Measurements from ENCODE around the gene HNRNPDL. TPM values are rescaled to one million over a fixed set of nuclear protein-coding genes. Genes with fewer than 3 reads are reported as not detected.
"Not testable (repeated sequence)": the region's sequence is repeated elsewhere in the genome, so short reads cannot be mapped to it uniquely, and the experiment has no call there.

Gene HNRNPDL
- total RNA-seq, 2 donors from 2014 or later, result 226 to 248 TPM

DNA sequence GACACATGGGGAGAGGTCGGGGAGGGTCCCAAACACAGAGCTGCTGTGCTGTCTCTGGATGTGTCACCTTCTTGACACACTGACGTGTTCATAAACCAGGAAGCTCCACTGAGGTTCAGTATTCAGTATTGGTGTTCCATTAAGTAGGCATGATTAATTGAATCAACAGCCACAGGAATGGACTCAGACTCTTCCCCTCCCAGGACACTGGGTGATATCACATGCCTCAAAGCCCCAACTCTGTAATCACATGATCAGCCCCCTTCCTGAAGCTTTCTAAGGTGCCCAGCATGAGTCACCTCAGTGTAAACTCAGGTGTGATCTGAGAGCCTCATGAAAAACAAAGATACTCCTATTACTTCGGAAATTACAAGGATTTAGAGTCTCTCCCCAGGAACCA lies 35.4 kb downstream of the HNRNPDL start:
- Mint-ChIP-seq H3K27me3 (peaks cover 0 to 2% of the 10 kb centered on the region in 2 donors), H3K27ac (no peak overlapping the region)

DNA sequence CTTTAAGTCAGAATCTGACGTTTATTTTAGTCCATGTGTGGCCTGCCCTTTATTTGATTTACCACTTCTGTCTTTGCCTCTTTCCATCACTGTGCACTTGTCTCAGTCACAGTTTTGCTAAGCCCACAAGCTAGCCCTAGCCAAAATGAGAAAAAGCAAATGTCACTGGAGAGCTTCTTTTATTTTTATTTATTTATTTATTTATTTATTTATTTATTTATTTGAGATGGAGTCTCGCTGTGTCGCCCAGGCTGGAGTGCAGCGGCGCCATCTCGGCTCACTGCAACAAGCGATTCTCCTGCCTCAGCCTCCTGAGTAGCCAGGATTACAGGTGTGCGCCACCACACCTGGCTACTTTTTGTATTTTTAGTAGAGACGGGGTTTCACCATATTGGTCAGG lies 40.2 kb downstream of the HNRNPDL start:
- H3K27ac Mint-ChIP-seq; DNase-seq (ENCODE audit: low spot score); H3K9me3 Mint-ChIP-seq; H3K36me3 Mint-ChIP-seq; H3K4me3 Mint-ChIP-seq; H3K4me1 Mint-ChIP-seq (ENCODE audit: low read depth in 2 of 2); ATAC-seq; H3K27me3 Mint-ChIP-seq: not testable (repeated sequence)

More for the DNA sequence above, 35.4 kb downstream of the HNRNPDL start:
- DNase-seq (ENCODE audit: low spot score) (no peak), ATAC-seq (no peak)
- Mint-ChIP-seq H3K4me3 (no peak overlapping the region), H3K4me1 (ENCODE audit: low read depth in 2 of 2) (no peaks in the 10 kb centered on the region), H3K36me3 (no peaks in the 10 kb centered on the region), H3K9me3 (no peaks in the 10 kb centered on the region)

DNA sequence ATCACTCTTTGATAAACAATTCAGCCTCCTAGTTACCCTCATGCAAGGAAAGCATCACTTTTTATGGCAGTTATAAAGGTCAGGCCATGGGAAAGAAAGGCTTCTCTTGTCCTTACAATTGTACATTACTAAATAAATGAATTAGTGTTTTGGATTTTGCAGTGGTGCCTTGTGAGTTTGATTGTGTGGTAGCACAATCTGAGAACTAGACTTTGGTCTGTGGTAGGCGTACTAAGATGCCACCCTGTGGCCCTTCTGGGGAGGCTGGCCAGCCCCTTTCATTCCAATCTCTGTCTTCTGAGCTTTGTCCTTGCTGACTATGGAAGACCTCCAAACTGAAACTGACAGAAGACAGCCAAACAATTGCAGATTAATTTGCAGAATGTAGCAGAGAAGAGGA lies 41.9 kb downstream of the HNRNPDL start:
- H3K9me3 Mint-ChIP-seq, result no peaks in the 10 kb centered on the region
- DNase-seq (ENCODE audit: low spot score) (no peak), ATAC-seq (no peak)
- H3K36me3 Mint-ChIP-seq, result no peaks in the 10 kb centered on the region
- peaks cover 4 to 7% of the 10 kb centered on the region in 2 donors for H3K27me3 Mint-ChIP-seq
- H3K27ac Mint-ChIP-seq, result no peak overlapping the region
- no peak overlapping the region for H3K4me3 Mint-ChIP-seq
- H3K4me1 Mint-ChIP-seq (ENCODE audit: low read depth in 2 of 2), result no peaks in the 10 kb centered on the region

DNA sequence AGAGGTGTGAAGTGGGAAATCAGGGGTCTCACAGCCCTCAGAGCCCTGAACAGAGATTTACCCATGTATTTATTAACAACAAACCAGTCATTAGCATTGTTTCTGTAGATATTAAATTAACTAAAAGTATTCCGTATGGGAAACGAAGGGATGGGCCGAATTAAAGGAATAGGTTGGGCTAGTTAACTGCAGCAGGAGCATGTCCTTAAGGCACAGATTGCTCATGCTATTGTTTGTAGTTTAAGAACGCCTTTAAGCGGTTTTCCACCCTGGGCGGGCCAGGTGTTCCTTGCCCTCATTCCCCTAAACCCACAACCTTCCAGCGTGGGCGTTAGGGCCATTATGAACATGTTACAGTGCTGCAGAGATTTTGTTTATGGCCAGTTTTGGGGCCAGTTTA lies 44.0 kb downstream of the HNRNPDL start:
- not testable (repeated sequence) for H3K27me3 Mint-ChIP-seq; DNase-seq (ENCODE audit: low spot score)

DNA sequence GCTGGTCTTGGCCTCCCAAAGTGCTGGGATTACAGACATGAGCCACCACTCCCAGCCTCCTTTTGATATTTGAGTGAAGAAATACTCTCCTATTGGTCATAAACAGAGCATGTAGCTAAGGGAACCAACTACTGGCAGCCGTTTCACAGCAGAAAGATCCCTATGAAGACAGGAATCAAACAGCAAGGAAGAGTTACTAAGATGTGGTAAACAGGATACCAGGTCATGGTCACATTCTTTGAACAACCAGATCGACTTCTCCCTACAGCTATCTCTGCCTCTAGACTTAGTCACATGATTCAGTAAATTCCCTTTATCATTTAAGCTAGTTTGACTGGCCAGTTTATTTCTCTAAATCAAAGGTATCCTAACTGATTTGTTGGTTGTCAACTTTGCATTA lies 47.5 kb downstream of the HNRNPDL start:
- H3K27ac Mint-ChIP-seq, result no peak overlapping the region
- H3K36me3 Mint-ChIP-seq, result peaks cover 2% of the 10 kb centered on the region
- no peak overlapping the region for H3K4me3 Mint-ChIP-seq
- ATAC-seq (no peak), DNase-seq (ENCODE audit: low spot score) (no peak)
- peaks cover 4 to 7% of the 10 kb centered on the region in 2 donors for H3K27me3 Mint-ChIP-seq
- H3K4me1 Mint-ChIP-seq (ENCODE audit: low read depth in 2 of 2), result peaks cover 6 to 8% of the 10 kb centered on the region in 2 donors
- no peaks in the 10 kb centered on the region for H3K9me3 Mint-ChIP-seq

More for the DNA sequence above, 44.0 kb downstream of the HNRNPDL start:
- not testable (repeated sequence) for H3K4me3 Mint-ChIP-seq; H3K36me3 Mint-ChIP-seq; H3K27ac Mint-ChIP-seq; H3K9me3 Mint-ChIP-seq; ATAC-seq; H3K4me1 Mint-ChIP-seq (ENCODE audit: low read depth in 2 of 2)

DNA sequence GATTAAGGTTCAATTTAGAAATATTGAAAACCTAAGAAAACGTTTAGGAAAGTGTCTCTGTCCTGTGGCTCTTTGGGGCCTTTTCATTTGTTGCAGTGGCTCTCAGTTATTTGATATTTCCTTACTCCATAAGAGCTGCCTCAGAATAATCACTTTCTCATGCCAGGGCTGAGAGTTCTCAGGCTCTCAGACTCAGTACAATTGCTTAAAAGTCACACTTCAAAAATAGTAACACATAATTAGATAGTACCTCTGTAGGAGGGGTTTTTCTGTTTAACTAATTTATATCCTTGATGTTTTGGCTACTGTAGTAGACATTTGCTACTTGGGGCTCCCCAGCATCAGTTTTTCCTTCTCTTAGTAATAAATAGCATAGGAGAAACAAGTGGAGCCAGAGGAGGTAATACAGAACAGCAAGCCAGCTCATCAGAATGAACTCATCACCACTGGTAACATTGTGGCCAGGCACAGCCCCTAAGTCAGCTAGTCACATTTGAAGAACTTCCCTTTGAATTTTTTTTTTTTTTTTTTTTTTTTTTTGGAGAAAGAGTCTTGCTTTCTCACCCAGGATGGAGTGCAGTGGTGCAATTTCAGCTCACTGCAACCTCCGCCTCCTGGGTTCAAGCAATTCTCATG lies 48.5 kb downstream of the HNRNPDL start:
- ATAC-seq (no peak), DNase-seq (ENCODE audit: low spot score) (no peak)
- peaks cover 5% of the 10 kb centered on the region for H3K36me3 Mint-ChIP-seq
- H3K9me3 Mint-ChIP-seq, result no peaks in the 10 kb centered on the region
- no peak overlapping the region for H3K27ac Mint-ChIP-seq
- no peak overlapping the region for H3K4me3 Mint-ChIP-seq
- H3K27me3 Mint-ChIP-seq, result peaks cover 4 to 7% of the 10 kb centered on the region in 2 donors
- peaks cover 8 to 10% of the 10 kb centered on the region in 2 donors for H3K4me1 Mint-ChIP-seq (ENCODE audit: low read depth in 2 of 2)

DNA sequence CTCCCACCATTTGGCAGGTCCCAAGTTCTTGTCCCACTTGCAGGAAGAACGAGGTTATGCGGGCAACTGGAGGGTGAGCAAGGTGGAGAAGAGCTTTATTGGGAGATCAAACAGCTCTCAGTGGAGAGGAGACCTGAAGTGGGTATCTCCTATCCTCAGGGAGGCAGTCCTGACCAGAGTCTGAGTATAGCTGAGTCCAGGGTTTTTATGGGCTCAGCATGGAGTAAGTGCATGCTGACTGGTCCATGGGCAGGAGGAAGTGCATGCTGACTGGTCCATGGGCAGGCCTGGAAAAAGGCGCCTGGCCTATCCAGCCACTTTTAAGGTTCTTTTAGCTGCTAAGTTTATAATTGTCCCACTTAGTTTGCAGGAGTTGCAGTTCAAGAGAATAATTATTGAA lies 49.0 kb downstream of the HNRNPDL start:
- ATAC-seq (no peak), DNase-seq (ENCODE audit: low spot score) (no peak)
- H3K27ac Mint-ChIP-seq, result no peak overlapping the region
- H3K36me3 Mint-ChIP-seq, result peaks cover 5% of the 10 kb centered on the region
- H3K4me3 Mint-ChIP-seq, result no peak overlapping the region
- H3K9me3 Mint-ChIP-seq, result no peaks in the 10 kb centered on the region
- H3K27me3 Mint-ChIP-seq, result peaks cover 4 to 7% of the 10 kb centered on the region in 2 donors
- peaks cover 12 to 15% of the 10 kb centered on the region in 2 donors for H3K4me1 Mint-ChIP-seq (ENCODE audit: low read depth in 2 of 2)

DNA sequence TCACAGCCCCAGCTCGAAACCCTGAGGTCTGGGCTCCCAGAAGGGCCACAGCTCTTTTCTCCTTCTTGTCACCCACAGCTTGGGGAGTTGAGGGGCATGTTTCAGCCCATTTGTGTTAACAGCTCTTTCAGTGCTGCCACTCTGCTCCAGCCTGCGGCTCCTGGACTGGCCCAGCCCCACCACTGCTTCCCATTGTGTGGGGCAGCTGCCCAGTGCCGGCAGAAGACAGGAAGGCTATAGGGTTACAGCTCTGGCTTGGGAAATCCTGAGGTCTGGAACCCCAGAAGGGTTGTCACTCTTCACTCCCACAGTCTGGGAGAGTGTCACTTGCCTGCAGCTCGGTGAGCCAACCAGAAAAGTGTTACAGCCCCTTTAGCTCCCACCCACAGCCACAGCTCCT lies 49.4 kb downstream of the HNRNPDL start:
- Mint-ChIP-seq H3K4me1 (ENCODE audit: low read depth in 2 of 2) (peaks cover 16 to 19% of the 10 kb centered on the region in 2 donors), H3K9me3 (no peaks in the 10 kb centered on the region), H3K4me3 (no peak overlapping the region), H3K27me3 (peaks cover 3 to 5% of the 10 kb centered on the region in 2 donors), H3K27ac (no peak overlapping the region), H3K36me3 (peaks cover 5% of the 10 kb centered on the region)
- no peak for DNase-seq (ENCODE audit: low spot score)
- ATAC-seq, result peak in 1 of 2 donors; percentile 15

DNA sequence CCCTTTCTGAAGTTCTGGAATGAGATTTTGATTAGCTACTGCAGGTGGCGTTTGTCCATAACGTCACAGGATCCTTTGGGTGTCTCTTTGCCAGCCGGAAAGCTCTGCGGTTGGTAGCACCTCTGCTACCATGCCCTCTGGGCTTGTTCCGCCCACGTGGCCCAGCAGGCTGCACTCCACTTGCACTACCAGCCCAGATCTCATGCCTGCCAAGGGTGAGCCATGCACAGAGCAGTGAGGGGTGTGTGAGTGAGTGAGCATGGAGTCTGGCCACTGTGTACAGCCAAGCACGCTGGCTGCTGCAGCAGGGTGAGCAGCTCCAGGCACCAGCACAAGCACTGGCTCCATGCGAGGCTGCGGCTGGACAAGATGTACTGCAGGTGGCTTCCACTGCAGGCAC lies 49.9 kb downstream of the HNRNPDL start:
- no peak for DNase-seq (ENCODE audit: low spot score)
- Mint-ChIP-seq H3K9me3 (no peaks in the 10 kb centered on the region), H3K27me3 (no peaks in the 10 kb centered on the region), H3K27ac (no peak overlapping the region), H3K4me3 (no peak overlapping the region), H3K4me1 (ENCODE audit: low read depth in 2 of 2) (peaks cover 19 to 22% of the 10 kb centered on the region in 2 donors), H3K36me3 (peaks cover 5% of the 10 kb centered on the region)
- peak in 1 of 2 donors; percentile 41 for ATAC-seq

DNA sequence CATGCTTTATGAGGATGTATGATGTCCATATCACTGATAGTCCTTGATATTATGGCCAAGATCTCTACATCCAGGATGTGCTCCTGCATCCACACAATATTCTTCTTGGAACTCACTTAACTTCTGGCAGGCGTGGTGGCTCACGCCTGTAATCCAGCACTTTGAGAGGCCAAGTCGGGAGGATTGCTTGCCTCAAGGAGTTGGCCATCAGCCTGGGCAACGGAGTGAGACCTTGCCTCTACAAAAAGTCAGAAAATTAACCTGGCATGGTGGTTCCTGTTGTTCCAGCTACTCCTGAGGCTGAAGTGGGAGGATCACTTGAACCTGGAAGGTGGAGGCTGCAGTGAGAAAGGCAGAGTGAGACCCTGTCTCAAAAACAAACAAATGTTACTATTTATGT lies 54.2 kb downstream of the HNRNPDL start:
- Mint-ChIP-seq H3K4me1 (ENCODE audit: low read depth in 2 of 2) (peaks cover 34 to 50% of the 10 kb centered on the region in 2 donors), H3K27ac (peak overlapping the region in 1 of 2 donors; percentile 23), H3K9me3 (no peaks in the 10 kb centered on the region), H3K27me3 (no peaks in the 10 kb centered on the region), H3K36me3 (peaks cover 33% of the 10 kb centered on the region), H3K4me3 (peak overlapping the region; percentile 99)
- ATAC-seq, result no peak
- no peak for DNase-seq (ENCODE audit: low spot score)

DNA sequence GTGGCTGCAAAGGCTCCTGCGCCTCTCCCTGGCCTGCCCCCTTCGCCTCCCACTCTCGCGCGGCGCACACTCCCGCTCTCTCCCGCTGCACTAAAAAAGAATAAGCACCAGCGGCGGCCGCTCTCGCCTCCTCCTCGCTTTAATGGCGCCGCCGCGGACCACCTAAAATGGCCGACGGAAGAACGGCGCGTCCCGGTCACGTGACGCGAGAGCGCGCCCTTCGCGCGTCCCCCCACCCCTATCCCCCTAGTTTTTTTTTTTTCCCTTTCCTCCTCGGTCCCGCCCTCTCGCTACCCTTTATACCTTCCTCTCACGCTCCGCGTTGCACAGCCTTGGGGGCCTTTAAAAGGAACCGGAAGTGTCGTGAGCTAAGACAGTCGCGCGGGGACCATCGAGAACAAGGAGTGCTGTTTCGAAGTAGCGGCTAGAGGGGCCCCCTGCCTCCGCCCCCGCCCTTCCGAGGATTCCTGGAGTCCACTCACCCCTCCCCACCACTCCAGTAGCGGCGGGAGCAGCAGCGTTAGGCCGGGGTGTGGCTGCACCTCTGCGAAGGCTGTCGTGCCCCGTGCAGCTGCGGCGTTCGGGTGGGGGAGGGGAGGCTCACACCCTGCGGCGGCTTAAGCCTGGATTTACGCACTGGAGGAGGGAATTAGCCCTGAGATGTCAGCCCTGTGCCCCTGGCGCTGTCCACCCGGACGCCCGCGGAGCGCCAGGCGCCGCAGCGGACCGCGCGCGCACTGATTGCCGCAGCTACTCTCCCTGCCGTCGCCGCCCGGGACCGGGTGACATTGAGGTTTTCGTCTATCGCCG lies 56.2 kb downstream of the HNRNPDL start, which contains the start of gene HNRNPD:
TSS of gene HNRNPD (minus strand) at position 176 of the 810 bp plus-strand sequence. CDS start 313 bp downstream, outside the sequence.
- Mint-ChIP-seq H3K27me3 (no peaks in the 10 kb centered on the region), H3K9me3 (no peaks in the 10 kb centered on the region), H3K36me3 (peaks cover 46% of the 10 kb centered on the region), H3K27ac (peak within 1 kb of the TSS; percentile 98), H3K4me1 (ENCODE audit: low read depth in 2 of 2) (peaks cover 46 to 64% of the 10 kb centered on the region in 2 donors), H3K4me3 (peak within 1 kb of the TSS; percentile 99)
- ATAC-seq (peak; percentile 95 to 96), DNase-seq (ENCODE audit: low spot score) (peak; percentile 97)

DNA sequence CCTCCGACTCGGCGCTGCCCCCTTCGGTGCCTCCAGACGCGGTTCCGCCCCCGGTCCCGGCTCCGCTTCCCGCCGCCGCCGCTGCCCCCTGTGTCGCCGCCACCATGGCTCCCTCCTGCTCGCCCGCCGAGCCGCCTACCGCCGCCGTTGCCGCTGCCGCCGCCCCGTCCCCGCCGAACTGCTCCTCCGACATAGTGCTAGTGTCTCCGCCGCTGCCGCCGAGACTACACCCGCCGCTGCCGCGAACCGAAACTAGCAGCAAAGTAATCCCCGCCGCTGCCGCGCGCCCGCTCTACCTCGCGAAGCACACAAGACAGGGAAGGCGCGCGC lies 56.8 kb downstream of the HNRNPDL start:
- H3K27ac Mint-ChIP-seq, result peak overlapping the region; percentile 98
- ATAC-seq, result peak; percentile 47 to 69
- H3K9me3 Mint-ChIP-seq, result no peaks in the 10 kb centered on the region
- peaks cover 48% of the 10 kb centered on the region for H3K36me3 Mint-ChIP-seq
- no peak for DNase-seq (ENCODE audit: low spot score)
- H3K4me1 Mint-ChIP-seq (ENCODE audit: low read depth in 2 of 2), result peaks cover 47 to 69% of the 10 kb centered on the region in 2 donors
- H3K27me3 Mint-ChIP-seq, result no peaks in the 10 kb centered on the region
- H3K4me3 Mint-ChIP-seq, result peak overlapping the region; percentile 99

Measured in natural killer cell treated with Interleukin-12 subunit alpha and Interleukin-12 subunit beta and Interleukin-15 and Interleukin-18, amount 100 ng/mL, for 72 hours (primary cell).